GM15510 (cell line): ENCODE data around the gene CAP1.

Source experiments
- POLR2A ChIP-seq: IDR thresholded peaks from 3 replicates; pipeline ENCODE4 v1.6.1; 2011; ENCODE audit warnings: borderline replicate concordance; ENCODE audit not compliant: insufficient read length; ENCODE audit errors: extremely low read depth

The CAP1 gene

GRCh38 chr1:40102896-40103295 lies 62.4 kb downstream of the CAP1 start:
- no peak for TF ChIP-seq POLR2A

DNA sequence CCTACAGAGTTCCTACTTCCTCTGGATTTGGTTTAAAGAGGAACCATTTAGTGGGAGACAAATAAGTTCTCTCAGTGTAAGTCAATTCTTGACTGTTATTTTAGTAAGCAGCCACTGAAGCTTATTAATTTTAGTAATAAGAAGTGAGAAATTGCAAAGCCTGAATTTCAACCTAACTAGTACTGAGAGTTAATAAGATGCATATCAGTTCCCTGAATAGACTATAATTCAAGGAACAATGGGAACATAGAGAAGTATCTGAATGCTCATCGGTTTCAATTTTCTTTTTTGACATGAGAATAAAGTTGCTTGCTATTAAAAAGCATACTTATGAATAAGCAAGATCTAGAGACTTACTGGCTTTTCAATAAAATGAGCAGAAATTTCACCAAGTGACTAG lies 64.5 kb downstream of the CAP1 start:
- no peak for TF ChIP-seq POLR2A

DNA sequence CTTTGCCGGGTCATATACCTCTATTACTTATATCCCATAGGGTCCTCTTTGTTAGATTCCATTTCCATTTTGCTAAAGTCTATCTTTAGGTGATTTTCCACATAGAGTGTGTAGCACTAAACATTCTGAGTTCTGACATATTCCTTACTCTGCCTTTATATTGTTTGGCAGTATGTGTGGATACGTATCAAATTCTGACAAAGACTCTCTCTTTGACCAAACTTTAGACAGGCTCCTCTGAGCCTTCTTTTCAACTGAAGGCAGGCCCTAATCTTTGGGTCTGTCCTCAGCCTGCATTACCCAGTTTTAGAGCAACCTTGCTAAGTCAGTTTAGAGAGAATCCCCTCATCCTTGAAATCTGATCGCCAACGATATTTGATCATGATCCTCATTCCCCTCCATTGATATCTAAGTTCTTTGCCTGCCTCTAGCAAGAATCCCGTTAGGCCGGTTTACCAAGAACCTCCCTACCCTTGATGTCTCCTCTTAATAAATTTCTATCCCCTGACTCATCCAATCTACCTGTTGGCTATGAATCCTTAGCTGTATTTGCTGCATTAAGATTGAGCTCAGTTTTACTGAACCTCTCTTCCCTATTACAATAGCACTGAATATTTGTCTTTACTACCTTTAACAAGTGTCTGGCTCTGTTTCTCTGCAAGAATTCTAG lies 66.9 kb downstream of the CAP1 start:
- TF ChIP-seq POLR2A = no peak

- no peak for TF ChIP-seq POLR2A
Observed at GRCh38 chr1:40110389-40110788, 69.9 kb downstream of the CAP1 start.

- no peak for TF ChIP-seq POLR2A
Observed at GRCh38 chr1:40114400-40114799, 73.9 kb downstream of the CAP1 start.

- TF ChIP-seq POLR2A = no peak
Observed at GRCh38 chr1:40120128-40120527, 79.6 kb downstream of the CAP1 start.
